B cell (primary cell): Measurements from ENCODE around the gene EIF2S1. TPM values are rescaled to one million over a fixed set of nuclear protein-coding genes. Genes with fewer than 3 reads are reported as not detected.

Experiments used
- ATAC-seq: fragments of 200-7000 bp; cut with Tn5 transposase; one replicate; pipeline ENCODE4 v1.10.0; 2021; ENCODE audit warnings: low read depth, mild to moderate bottlenecking, moderate number of reproducible peaks, moderate library complexity
- CTCF ChIA-PET: fragments of 350-600 bp; sonication (Branson Sonifier 250); formaldehyde crosslinking; loops from one replicate; lab custom pipeline; 2021; ENCODE audit warnings: antibody characterized with exemption, inconsistent platforms; lab: Charles Lee
- POLR2A ChIA-PET: fragments of 350-600 bp; sonication (Branson Sonifier 250); formaldehyde crosslinking; loops from one replicate; lab custom pipeline; 2021; ENCODE audit warnings: antibody characterized with exemption; lab: Charles Lee
- DNase-seq: peaks from one replicate; pipeline ENCODE4 v3.0.0; 2013
- H2AFZ ChIP-seq: 2 replicates; pipeline ENCODE4 v1.6.1; 2012; ENCODE audit warnings: mild to moderate bottlenecking, low read depth, low read length; ENCODE audit not compliant: insufficient read depth, poor library complexity, severe bottlenecking
- H3K27ac ChIP-seq, 2 donors: 1 replicate in 1 of 2; 2 replicates in 1 of 2; pipeline ENCODE4 v1.5.1; 2012 to 2013; ENCODE audit warnings: low read length in 2 of 2, mild to moderate bottlenecking in 2 of 2, moderate library complexity in 1 of 2
- H3K27me3 ChIP-seq, 4 experiments: fragments of 200-600 bp in 1 of 4; sonication (generic) in 1 of 4; replicated peaks in 1 of 4; 1 replicate in 2 of 4; 2 replicates in 2 of 4; pipeline versions ENCODE4 v1.6.1 to v1.7.0; 2013 to 2016; ENCODE audit warnings: low read length in 3 of 4, mild to moderate bottlenecking in 2 of 4, mixed read lengths in 1 of 4, moderate library complexity in 1 of 4; ENCODE audit not compliant: insufficient read depth in 4 of 4, control insufficient read depth in 3 of 4; ENCODE audit errors: control extremely low read depth in 1 of 4
- H3K36me3 ChIP-seq, 2 experiments: replicated peaks in 1 of 2; 1 replicate in 1 of 2; 2 replicates in 1 of 2; pipeline versions ENCODE4 v1.6.1 to v1.7.1; 2013; ENCODE audit warnings: low read length in 1 of 2; ENCODE audit not compliant: insufficient read depth in 2 of 2, control insufficient read depth in 1 of 2; ENCODE audit errors: control extremely low read depth in 1 of 2, extremely low read depth in 1 of 2
- H3K4me1 ChIP-seq, 2 donors: fragments of 200-600 bp in 1 of 2; sonication (generic) in 1 of 2; 1 replicate in 1 of 2; 2 replicates in 1 of 2; pipeline versions ENCODE4 v1.5.1 to v1.6.1; 2013 to 2017; ENCODE audit warnings: low read length in 2 of 2; ENCODE audit not compliant: control insufficient read depth in 2 of 2, insufficient read depth in 2 of 2
- H3K4me2 ChIP-seq: replicated peaks from 2 replicates; pipeline ENCODE3; 2012; ENCODE audit warnings: mild to moderate bottlenecking, low read depth, low read length; ENCODE audit not compliant: poor library complexity, severe bottlenecking
- H3K4me3 ChIP-seq, 5 experiments: fragments of 200-600 bp in 1 of 5; sonication (generic) in 1 of 5; 1 replicate in 3 of 5; 2 replicates in 2 of 5; pipeline versions ENCODE4 v1.5.1 to v1.7.0; 2011 to 2016; ENCODE audit warnings: low read length in 4 of 5, mild to moderate bottlenecking in 4 of 5, low read depth in 2 of 5, control low read depth in 1 of 5, moderate library complexity in 1 of 5; ENCODE audit not compliant: insufficient read depth in 1 of 5; ENCODE audit errors: control extremely low read depth in 1 of 5, extremely low read depth in 1 of 5
- H3K79me2 ChIP-seq: fragments of 200-600 bp; sonication (generic); one replicate; pipeline ENCODE4 v1.6.0; 2016; ENCODE audit warnings: low read length; ENCODE audit not compliant: control insufficient read depth, insufficient read depth
- H3K9ac ChIP-seq: fragments of 200-600 bp; sonication (generic); 2 replicates; pipeline ENCODE4 v1.6.1; 2017; ENCODE audit warnings: mild to moderate bottlenecking, low read length, moderate library complexity
- H3K9me3 ChIP-seq, 3 donors: one replicate each; pipeline versions ENCODE4 v1.6.1 to v1.7.1; 2013; ENCODE audit warnings: low read length in 2 of 3; ENCODE audit not compliant: control insufficient read depth in 2 of 3, insufficient read depth in 1 of 3; ENCODE audit errors: control extremely low read depth in 1 of 3
- H4K20me1 ChIP-seq: 2 replicates; pipeline ENCODE4 v1.6.0; 2012; ENCODE audit warnings: mild to moderate bottlenecking, low read length; ENCODE audit not compliant: insufficient read depth, control insufficient read depth, poor library complexity, severe bottlenecking
- H3K27ac Mint-ChIP-seq: one replicate; pipeline ENCODE4 v1.8.0; 2021; ENCODE audit warnings: mixed read lengths
- H3K27me3 Mint-ChIP-seq: one replicate; pipeline ENCODE4 v1.8.0; 2021; ENCODE audit warnings: mixed read lengths
- H3K4me1 Mint-ChIP-seq: one replicate; pipeline ENCODE4 v1.8.0; 2021; ENCODE audit warnings: mixed read lengths
- H3K4me3 Mint-ChIP-seq: one replicate; pipeline ENCODE4 v1.8.0; 2021; ENCODE audit warnings: mixed read lengths
- H3K9me3 Mint-ChIP-seq: one replicate; pipeline ENCODE4 v1.8.0; 2022; ENCODE audit warnings: mixed read lengths; ENCODE audit not compliant: insufficient read depth
- CTCF ChIP-seq: fragments of 200-600 bp; IDR thresholded peaks from one replicate; pipeline ENCODE4 v1.8.0; 2022; ENCODE audit warnings: antibody characterized with exemption, mild to moderate bottlenecking
- EZH2 ChIP-seq: IDR thresholded peaks from 2 replicates; pipeline ENCODE4 v1.6.1; 2012; ENCODE audit warnings: borderline replicate concordance, low read depth, mild to moderate bottlenecking, moderate library complexity, low read length; ENCODE audit not compliant: insufficient read depth, poor library complexity, severe bottlenecking
- WGBS: methylation state at CpG from one replicate; pipeline ENCODE4 v1.1.5; 2013; ENCODE audit warnings: missing lambda C conversion rate; ENCODE audit not compliant: insufficient coverage; 5-methylcytosine and 5-hydroxymethylcytosine counted together
- intact Hi-C: fragments of 100-400 bp; cut with micrococcal nuclease; formaldehyde crosslinking; loops from one replicate; pipeline ENCODE4 v1.10.0; 2022
- polyA plus RNA-seq: library from polyadenylated mRNA; depleted of rRNA; stranded (reverse); fragments of >200 nt; gene quantifications from 2 replicates; pipeline ENCODE4 v1.2.3, GENCODE V29; 2012
- small RNA-seq: library from RNA; depleted of rRNA; stranded (forward); fragments of <200 nt; gene quantifications from one replicate; pipeline ENCODE3, GENCODE V24; 2012; ENCODE audit warnings: low replicate concordance, low read depth; ENCODE audit not compliant: insufficient read length
- total RNA-seq, 2 donors: library from RNA; stranded (reverse); fragments of 120-200 nt in 1 of 2; gene quantifications; 1 replicate in 1 of 2; 2 replicates in 1 of 2; pipeline versions ENCODE4 v1.2.3 to v1.2.4, GENCODE V29; 2013 to 2022

EIF2S1 gene
- total and polyA plus RNA-seq, 2 donors (not counting 1 experiment from before 2014, with no cell fraction given) = 10.4 to 39.9 TPM

- H2AFZ ChIP-seq = no peak overlapping the region
- H3K36me3 ChIP-seq = no peaks in the 10 kb centered on the region
- H3K79me2 ChIP-seq = no peaks in the 10 kb centered on the region
- peaks cover 12% of the 10 kb centered on the region for H3K27me3 Mint-ChIP-seq
- H3K4me3 Mint-ChIP-seq = no peak overlapping the region
- H3K9me3 ChIP-seq = no peaks in the 10 kb centered on the region
- intact Hi-C loops = no loop called here
- no peak overlapping the region for H3K9ac ChIP-seq
- no peak overlapping the region for H3K27ac Mint-ChIP-seq
- H3K9me3 Mint-ChIP-seq = no peaks in the 10 kb centered on the region
- no peak overlapping the region for H3K27ac ChIP-seq
- no peak overlapping the region for H3K4me3 ChIP-seq
- H3K4me1 Mint-ChIP-seq = no peaks in the 10 kb centered on the region
- CTCF ChIA-PET = interaction anchor here (1.3 to 23.4 kb wide), 3 partner anchors 8 to 142 kb away, joined by 3 to 863 read pairs (median 8); no protein-coding TSS in a partner anchor
- 93% methylated on average over 4 of the region's 5 CpGs for WGBS
- H3K4me2 ChIP-seq = no peak overlapping the region
- no peak for TF ChIP-seq CTCF
- TF ChIP-seq EZH2 = no peak
- POLR2A ChIA-PET = no interaction called here
- no peaks in the 10 kb centered on the region for H3K4me1 ChIP-seq
- no peaks in the 10 kb centered on the region for H4K20me1 ChIP-seq
- H3K27me3 ChIP-seq = peaks cover 0 to 4% (median 0%) of the 10 kb centered on the region in 4 experiments
- no peak for DNase-seq
- ATAC-seq = no peak
These were observed 75.5 kb downstream of the EIF2S1 start for GRCh38 chr14:67435603-67436002.

Small RNA genes lying within 50 kb of the gene (small RNA-seq; reads per million reads assigned to genes)
- gene RF00019 = not detected

Other genes starting within 250 kb of the EIF2S1 start
- 0.15 TPM in 1 of 2 replicates, not detected in the other for gene GARIN2, start 170.9 kb upstream of the EIF2S1 start, total RNA-seq
- gene GARIN2, start 170.9 kb upstream of the EIF2S1 start, polyA plus RNA-seq = not detected in 2 replicates
- 17.0 and 18.3 TPM in 2 replicates for gene PALS1, start 118.9 kb upstream of the EIF2S1 start, total RNA-seq
- 2.6 and 3.5 TPM in 2 replicates for gene PALS1, start 118.9 kb upstream of the EIF2S1 start, polyA plus RNA-seq
- gene ATP6V1D, start 524 bp upstream of the EIF2S1 start, total RNA-seq = 35.3 and 35.6 TPM in 2 replicates
- gene ATP6V1D, start 524 bp upstream of the EIF2S1 start, polyA plus RNA-seq = 6.4 and 8.2 TPM in 2 replicates
- not detected in 2 replicates for gene PLEK2, start 51.8 kb downstream of the EIF2S1 start, total RNA-seq
- gene PLEK2, start 51.8 kb downstream of the EIF2S1 start, polyA plus RNA-seq = not detected in 2 replicates
- 4.2 and 6.9 TPM in 2 replicates for gene TMEM229B, start 128.4 kb downstream of the EIF2S1 start, total RNA-seq
- 4.9 and 8.2 TPM in 2 replicates for gene TMEM229B, start 128.4 kb downstream of the EIF2S1 start, polyA plus RNA-seq
- 0.15 and 0.17 TPM in 2 replicates for gene PLEKHH1, start 173.0 kb downstream of the EIF2S1 start, total RNA-seq
- gene PLEKHH1, start 173.0 kb downstream of the EIF2S1 start, polyA plus RNA-seq = 0.25 and 0.37 TPM in 2 replicates
- 26.7 and 30.4 TPM in 2 replicates for gene PIGH, start 239.9 kb downstream of the EIF2S1 start, total RNA-seq
- 48.0 and 78.9 TPM in 2 replicates for gene PIGH, start 239.9 kb downstream of the EIF2S1 start, polyA plus RNA-seq